ENCODE measurements around the gene HSPA1A.
"Not testable (repeated sequence)": the region's sequence is repeated elsewhere in the genome, so short reads cannot be mapped to it uniquely, and the experiment has no call there.

HSPA1A gene

DNA sequence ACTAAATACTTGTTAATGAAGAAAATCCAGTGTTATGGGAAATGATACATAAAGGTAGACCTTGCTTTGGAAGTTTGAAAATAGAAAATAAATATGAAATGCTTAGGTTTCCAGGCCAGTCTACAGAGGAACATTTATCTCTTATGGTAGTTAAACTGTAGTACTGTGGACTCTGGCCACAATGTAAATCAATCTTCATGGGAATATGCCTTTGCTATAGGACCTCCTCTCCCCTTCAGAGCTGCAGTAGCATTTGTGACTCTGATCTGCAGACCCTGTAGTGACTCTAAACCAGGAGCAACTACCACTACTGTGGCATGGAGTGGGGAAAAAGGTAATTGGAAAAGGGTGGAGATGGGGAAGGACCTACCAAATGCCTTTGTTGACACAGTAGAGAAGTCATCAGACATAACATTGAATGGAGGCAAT lies 4.5 kb downstream of the HSPA1A start:
- TF ChIP-seq, protein P1, sequence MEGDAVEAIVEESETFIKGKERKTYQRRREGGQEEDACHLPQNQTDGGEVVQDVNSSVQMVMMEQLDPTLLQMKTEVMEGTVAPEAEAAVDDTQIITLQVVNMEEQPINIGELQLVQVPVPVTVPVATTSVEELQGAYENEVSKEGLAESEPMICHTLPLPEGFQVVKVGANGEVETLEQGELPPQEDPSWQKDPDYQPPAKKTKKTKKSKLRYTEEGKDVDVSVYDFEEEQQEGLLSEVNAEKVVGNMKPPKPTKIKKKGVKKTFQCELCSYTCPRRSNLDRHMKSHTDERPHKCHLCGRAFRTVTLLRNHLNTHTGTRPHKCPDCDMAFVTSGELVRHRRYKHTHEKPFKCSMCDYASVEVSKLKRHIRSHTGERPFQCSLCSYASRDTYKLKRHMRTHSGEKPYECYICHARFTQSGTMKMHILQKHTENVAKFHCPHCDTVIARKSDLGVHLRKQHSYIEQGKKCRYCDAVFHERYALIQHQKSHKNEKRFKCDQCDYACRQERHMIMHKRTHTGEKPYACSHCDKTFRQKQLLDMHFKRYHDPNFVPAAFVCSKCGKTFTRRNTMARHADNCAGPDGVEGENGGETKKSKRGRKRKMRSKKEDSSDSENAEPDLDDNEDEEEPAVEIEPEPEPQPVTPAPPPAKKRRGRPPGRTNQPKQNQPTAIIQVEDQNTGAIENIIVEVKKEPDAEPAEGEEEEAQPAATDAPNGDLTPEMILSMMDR (IDR thresholded peaks at IDR 0.05; ENCODE audit: low read depth, low read length), result no peak
- H3K27ac ChIP-seq, result no peak overlapping the region

GRCh38 chr6:31820399-31820798 lies 5.1 kb downstream of the HSPA1A start:
- not testable (repeated sequence) for H3K4me3 ChIP-seq (ENCODE audit: low read depth, low read length); DNase-seq; H3K27ac ChIP-seq; H3K36me3 ChIP-seq; H3K27me3 ChIP-seq (ENCODE audit: insufficient read depth, low read depth, severe bottlenecking); H3K9me3 ChIP-seq (ENCODE audit: severe bottlenecking)

More for the DNA sequence above, 4.5 kb downstream of the HSPA1A start:
- Histone ChIP-seq H3K4me3 (ENCODE audit: low read depth, low read length) (no peak overlapping the region), H3K36me3 (no peaks in the 10 kb centered on the region), H3K9me3 (ENCODE audit: severe bottlenecking) (peaks cover 15% of the 10 kb centered on the region), H3K27me3 (ENCODE audit: insufficient read depth, low read depth, severe bottlenecking) (no peaks in the 10 kb centered on the region)
- no peak for DNase-seq

DNA sequence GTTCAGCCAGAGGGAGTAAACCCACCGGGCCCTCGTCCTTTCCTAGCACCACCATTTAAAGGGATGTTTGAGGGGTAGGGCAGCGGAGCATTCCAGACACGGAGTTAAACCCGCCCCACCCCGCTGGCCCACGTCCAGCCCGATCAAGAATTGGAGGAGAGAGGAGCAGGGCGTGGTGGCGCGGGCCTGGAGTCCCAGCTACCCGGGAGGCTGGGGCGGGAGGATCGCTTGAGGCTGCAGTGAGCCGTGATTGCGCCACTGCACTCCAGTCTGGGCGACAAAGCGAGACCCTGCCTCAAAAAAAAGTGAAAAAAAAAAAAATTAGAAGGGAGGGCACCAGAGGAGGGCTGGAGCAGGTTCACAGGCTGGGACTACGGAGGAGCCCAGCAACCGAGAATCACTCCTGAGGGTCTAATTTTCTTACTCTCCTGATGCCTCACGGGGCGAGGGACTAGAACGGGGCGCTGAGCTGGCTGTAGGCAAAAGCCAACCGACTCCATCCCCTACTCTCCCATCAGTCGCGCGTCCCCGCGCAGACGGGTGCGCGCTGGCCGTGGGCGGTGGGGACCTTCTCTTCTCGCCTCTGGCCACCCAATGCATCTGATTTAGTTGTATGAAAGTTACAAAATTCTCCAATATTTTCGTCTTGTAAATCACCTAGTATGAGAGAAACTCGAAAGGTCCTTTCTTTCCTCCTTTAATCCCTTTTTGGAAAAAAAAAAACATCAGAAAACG lies 6.1 kb downstream of the HSPA1A start:
- H3K36me3 ChIP-seq, result no peaks in the 10 kb centered on the region
- H3K27ac ChIP-seq, result peak overlapping the region; percentile 35
- no peak for DNase-seq
- H3K4me3 ChIP-seq (ENCODE audit: low read depth, low read length), result peak overlapping the region; percentile 26; the same call in 1 of the 2 replicates
- TF ChIP-seq, protein P1 (IDR thresholded peaks at IDR 0.05; ENCODE audit: low read depth, low read length), result no peak
- no peaks in the 10 kb centered on the region for H3K27me3 ChIP-seq (ENCODE audit: insufficient read depth, low read depth, severe bottlenecking)
- peaks cover 10% of the 10 kb centered on the region for H3K9me3 ChIP-seq (ENCODE audit: severe bottlenecking)

- Histone ChIP-seq H3K27me3 (ENCODE audit: insufficient read depth, low read depth, severe bottlenecking) (no peaks in the 10 kb centered on the region), H3K4me3 (ENCODE audit: low read depth, low read length) (peak overlapping the region; percentile 26), H3K36me3 (no peaks in the 10 kb centered on the region), H3K9me3 (ENCODE audit: severe bottlenecking) (peaks cover 14% of the 10 kb centered on the region), H3K27ac (no peak overlapping the region)
- TF ChIP-seq, protein P1 (IDR thresholded peaks at IDR 0.05; ENCODE audit: low read depth, low read length), result no peak
- DNase-seq, result no peak
These were observed 6.9 kb downstream of the HSPA1A start for GRCh38 chr6:31822036-31822821.

DNA sequence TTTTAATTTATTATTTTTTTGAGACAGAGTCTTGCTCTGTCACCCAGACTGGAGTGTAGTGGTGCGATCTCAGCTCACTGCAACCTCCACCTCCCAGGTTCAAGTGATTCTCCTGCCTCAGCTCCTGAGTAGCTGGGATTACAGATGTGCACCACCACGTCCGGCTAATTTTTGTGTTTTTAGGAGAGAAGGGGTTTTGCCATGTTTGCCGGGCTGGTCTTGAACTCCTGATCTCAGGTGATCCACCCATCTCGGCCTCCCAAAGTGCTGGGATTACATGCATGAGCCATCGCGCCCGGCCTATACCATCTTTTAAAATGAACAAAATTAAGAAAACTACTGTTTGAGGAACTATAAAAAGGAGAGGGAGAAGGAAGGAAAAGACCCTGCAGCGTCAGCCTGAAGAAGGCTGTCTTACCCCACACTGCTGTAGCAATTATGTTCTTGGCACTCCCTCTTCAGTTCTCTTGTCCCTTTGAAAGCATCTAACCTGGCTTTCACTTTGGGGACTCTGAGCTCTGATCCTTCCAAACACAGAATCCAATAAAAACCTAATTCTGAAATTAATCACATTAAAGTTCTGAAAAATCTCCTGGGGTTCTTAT lies 8.4 kb downstream of the HSPA1A start:
- H3K36me3 ChIP-seq; H3K27ac ChIP-seq; DNase-seq; H3K4me3 ChIP-seq (ENCODE audit: low read depth, low read length); H3K27me3 ChIP-seq (ENCODE audit: insufficient read depth, low read depth, severe bottlenecking): not testable (repeated sequence)
- peaks cover 20% of the 10 kb centered on the region for H3K9me3 ChIP-seq (ENCODE audit: severe bottlenecking)

DNA sequence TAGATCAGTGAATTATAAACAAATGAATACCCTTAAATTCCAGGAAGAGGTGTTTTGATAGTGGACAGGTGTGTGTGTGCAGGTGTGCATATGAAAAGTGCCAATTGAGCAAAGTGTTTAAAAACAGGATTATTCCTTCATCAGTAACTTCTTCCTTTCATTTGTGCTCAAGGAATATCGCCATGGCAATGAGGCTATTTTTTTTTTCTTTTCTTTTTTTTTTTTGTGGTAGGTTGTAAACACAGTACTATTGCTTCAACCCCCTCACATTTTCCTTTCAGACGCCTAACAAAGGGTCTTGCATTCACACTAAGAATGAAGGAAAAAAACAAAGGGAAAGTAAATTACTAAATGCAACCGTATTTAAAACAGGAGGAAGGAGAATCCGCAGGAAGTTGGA lies 10.2 kb downstream of the HSPA1A start:
- DNase-seq, result no peak
- TF ChIP-seq, protein P1 (IDR thresholded peaks at IDR 0.05; ENCODE audit: low read depth, low read length), result no peak
- H3K9me3 ChIP-seq (ENCODE audit: severe bottlenecking), result peaks cover 13% of the 10 kb centered on the region
- no peak overlapping the region for H3K27ac ChIP-seq
- no peak overlapping the region for H3K4me3 ChIP-seq (ENCODE audit: low read depth, low read length)
- no peaks in the 10 kb centered on the region for H3K36me3 ChIP-seq
- H3K27me3 ChIP-seq (ENCODE audit: insufficient read depth, low read depth, severe bottlenecking), result no peaks in the 10 kb centered on the region
